Gastroesophageal sphincter (tissue), 4 donors: ENCODE measurements around the gene FBXL17. TPM values are rescaled to one million over a fixed set of nuclear protein-coding genes. Genes with fewer than 3 reads are reported as not detected.

Experiments
- ATAC-seq: fragments of 150-250 bp; one replicate; pipeline ENCODE4 v1.9.1; 2016; ENCODE audit warnings: mild to moderate bottlenecking, moderate library complexity
- H3K27ac ChIP-seq, 4 donors: fragments of 200-600 bp; sonication (generic) in 3 of 4; 1 replicate in 3 of 4; 2 replicates in 1 of 4; pipeline ENCODE4 v1.5.1; 2016 to 2019
- H3K27me3 ChIP-seq: fragments of 200-600 bp; sonication (generic); one replicate; pipeline ENCODE4 v1.5.1; 2019
- H3K36me3 ChIP-seq, 2 donors: fragments of 200-600 bp; sonication (generic); one replicate each; pipeline ENCODE4 v1.5.1; 2019; ENCODE audit warnings: control low read depth in 1 of 2
- H3K4me1 ChIP-seq, 3 donors: fragments of 200-600 bp; sonication (generic); 1 replicate in 2 of 3; 2 replicates in 1 of 3; pipeline ENCODE4 v1.5.1; 2016 to 2019; ENCODE audit warnings: control low read depth in 2 of 3
- H3K4me3 ChIP-seq, 2 donors: fragments of 200-600 bp; sonication (generic); one replicate each; pipeline ENCODE4 v1.5.1; 2019; ENCODE audit warnings: mild to moderate bottlenecking in 1 of 2, moderate library complexity in 1 of 2
- H3K9me3 ChIP-seq, 3 donors: fragments of 200-600 bp; sonication (generic); one replicate each; pipeline ENCODE4 v1.5.1; 2017 to 2019; ENCODE audit warnings: control low read depth in 2 of 3
- EP300 ChIP-seq: sonication (generic); formaldehyde crosslinking; IDR thresholded peaks from one replicate; pipeline ENCODE4 v1.6.1; 2017; ENCODE audit warnings: antibody characterized with exemption, mild to moderate bottlenecking
- POLR2A ChIP-seq, 2 donors: fragments of 450-650 bp; IDR thresholded peaks; one replicate each; pipeline ENCODE4 v1.6.1; 2017; ENCODE audit warnings: antibody characterized with exemption in 2 of 2, mild to moderate bottlenecking in 2 of 2, moderate library complexity in 1 of 2
- POLR2AphosphoS5 ChIP-seq: sonication (generic); formaldehyde crosslinking; IDR thresholded peaks from one replicate; pipeline ENCODE4 v1.6.1; 2017; ENCODE audit warnings: antibody characterized with exemption
- WGBS, 2 donors: methylation state at CpG; one replicate each; pipeline ENCODE4 v1.1.5; 2018; ENCODE audit warnings: low coverage in 1 of 2; 5-methylcytosine and 5-hydroxymethylcytosine counted together
- total RNA-seq, 4 donors: library from RNA; depleted of rRNA; stranded (reverse); fragments of >200 nt; gene quantifications; one replicate each; pipeline ENCODE4 v1.1.0, GENCODE V29; 2016
- TF ChIP-seq, protein P1 (sequence below), 4 experiments: fragments of 200-600 bp in 2 of 4; fragments of 450-650 bp in 2 of 4; sonication (generic) in 1 of 4; IDR thresholded peaks; one replicate each; pipeline ENCODE4 v1.5.1; 2017 to 2019; ENCODE audit warnings: antibody characterized with exemption in 4 of 4, mild to moderate bottlenecking in 2 of 4, moderate library complexity in 2 of 4

The FBXL17 gene
- total RNA-seq, 4 donors from 2014 or later, result 15.3 to 25.5 (median 21.7) TPM

DNA sequence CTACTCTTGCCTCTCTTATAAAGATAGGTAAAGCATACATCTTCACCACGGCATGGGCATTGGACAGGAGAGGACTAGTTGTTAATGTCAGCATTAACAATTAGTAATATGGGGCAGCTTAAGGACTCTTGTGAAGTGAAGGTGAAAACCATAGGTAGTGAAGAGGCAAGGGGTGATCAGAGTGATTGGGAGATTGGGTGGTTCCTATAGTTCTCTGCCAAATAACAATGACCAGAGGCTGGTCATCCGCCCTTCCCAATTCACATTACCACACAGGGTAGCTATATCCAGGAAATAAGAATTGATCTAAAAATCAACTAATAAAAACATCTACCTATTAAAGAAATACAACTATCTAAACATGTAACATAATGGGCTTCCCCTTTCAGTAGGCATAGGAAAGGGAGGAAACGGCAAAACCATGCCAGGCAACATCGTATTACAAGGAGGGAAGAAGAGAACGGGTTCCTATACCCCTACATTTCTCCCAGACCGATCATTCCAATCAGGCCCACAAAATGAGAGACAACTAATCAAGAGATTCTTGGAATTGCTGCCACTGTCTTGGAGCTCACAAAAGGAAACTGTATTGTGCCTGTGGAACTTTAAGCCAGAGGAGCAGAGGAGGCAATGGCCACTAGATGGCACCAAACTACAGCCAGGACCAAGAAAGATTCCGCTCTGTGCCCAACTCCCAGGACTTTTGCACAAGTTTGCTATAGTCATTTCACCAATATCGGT, 121.6 kb downstream of the FBXL17 start:
- Histone ChIP-seq H3K27me3 (no peaks in the 10 kb centered on the region), H3K4me1 (peaks cover 0 to 26% (median 3%) of the 10 kb centered on the region in 3 donors), H3K4me3 (no peak overlapping the region), H3K36me3 (no peaks in the 10 kb centered on the region), H3K27ac (no peak overlapping the region), H3K9me3 (no peaks in the 10 kb centered on the region)
- TF ChIP-seq POLR2A (IDR thresholded peaks at IDR 0.05), result no peak
- TF ChIP-seq, protein P1, sequence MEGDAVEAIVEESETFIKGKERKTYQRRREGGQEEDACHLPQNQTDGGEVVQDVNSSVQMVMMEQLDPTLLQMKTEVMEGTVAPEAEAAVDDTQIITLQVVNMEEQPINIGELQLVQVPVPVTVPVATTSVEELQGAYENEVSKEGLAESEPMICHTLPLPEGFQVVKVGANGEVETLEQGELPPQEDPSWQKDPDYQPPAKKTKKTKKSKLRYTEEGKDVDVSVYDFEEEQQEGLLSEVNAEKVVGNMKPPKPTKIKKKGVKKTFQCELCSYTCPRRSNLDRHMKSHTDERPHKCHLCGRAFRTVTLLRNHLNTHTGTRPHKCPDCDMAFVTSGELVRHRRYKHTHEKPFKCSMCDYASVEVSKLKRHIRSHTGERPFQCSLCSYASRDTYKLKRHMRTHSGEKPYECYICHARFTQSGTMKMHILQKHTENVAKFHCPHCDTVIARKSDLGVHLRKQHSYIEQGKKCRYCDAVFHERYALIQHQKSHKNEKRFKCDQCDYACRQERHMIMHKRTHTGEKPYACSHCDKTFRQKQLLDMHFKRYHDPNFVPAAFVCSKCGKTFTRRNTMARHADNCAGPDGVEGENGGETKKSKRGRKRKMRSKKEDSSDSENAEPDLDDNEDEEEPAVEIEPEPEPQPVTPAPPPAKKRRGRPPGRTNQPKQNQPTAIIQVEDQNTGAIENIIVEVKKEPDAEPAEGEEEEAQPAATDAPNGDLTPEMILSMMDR (IDR thresholded peaks at IDR 0.05), result peak; percentile 72 to 93 (median 82)
- 43 to 44% methylated on average over 8 of the region's 8 CpGs for WGBS, 2 donors
- peak; percentile 80 for ATAC-seq

DNA sequence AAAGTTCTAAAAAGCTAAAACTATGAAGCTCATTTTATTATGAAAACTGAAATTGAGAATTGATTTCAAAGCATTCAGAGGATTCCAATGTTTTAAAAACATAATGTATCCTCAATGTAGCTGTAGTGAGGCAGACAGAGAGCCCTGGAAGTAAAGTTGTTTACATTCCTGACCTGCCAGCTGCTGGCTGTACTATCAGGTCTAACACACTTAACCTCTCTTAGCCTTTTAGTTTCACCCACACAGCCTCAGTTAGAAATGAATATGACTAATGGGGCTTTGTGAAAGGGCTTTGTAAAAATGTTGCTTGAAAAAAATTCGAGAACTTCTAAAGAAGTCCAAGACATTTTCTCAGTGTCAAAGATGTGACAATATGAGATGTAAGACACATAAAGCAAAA, 122.6 kb downstream of the FBXL17 start:
- Histone ChIP-seq H3K36me3 (no peaks in the 10 kb centered on the region), H3K4me3 (no peak overlapping the region), H3K27ac (no peak overlapping the region), H3K9me3 (no peaks in the 10 kb centered on the region), H3K4me1 (peaks cover 0 to 26% (median 3%) of the 10 kb centered on the region in 3 donors), H3K27me3 (no peaks in the 10 kb centered on the region)
- ATAC-seq, result no peak
- WGBS, 2 donors, result 11 to 18% methylated on average over 1 of the region's 1 CpG
- no peak for TF ChIP-seq POLR2A (IDR thresholded peaks at IDR 0.05)

DNA sequence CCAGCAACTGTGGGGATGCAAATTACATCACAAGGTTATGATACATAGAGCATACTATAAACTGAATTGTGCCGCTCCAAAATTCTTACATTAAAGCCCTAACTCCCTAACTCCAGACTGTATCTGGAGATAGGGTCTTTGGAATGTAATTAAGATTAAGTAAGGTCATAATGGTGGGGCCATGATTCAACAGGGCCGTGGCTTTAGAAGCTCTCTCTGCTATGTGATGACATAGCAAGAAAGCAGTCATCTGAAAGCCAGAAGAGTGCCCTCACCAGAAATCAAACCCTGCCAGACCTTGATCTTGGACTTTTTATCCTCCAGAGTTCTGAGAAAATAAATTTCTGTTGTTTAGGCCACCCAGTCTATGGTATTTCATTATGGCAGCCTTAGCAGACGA, 123.9 kb downstream of the FBXL17 start:
- H3K27me3 ChIP-seq, result no peaks in the 10 kb centered on the region
- TF ChIP-seq POLR2A (IDR thresholded peaks at IDR 0.05) (no peak), EP300 (no peak), POLR2AphosphoS5 (no peak)
- TF ChIP-seq, protein P1 (IDR thresholded peaks at IDR 0.05), result no peak
- no peak overlapping the region for H3K27ac ChIP-seq
- no peaks in the 10 kb centered on the region for H3K9me3 ChIP-seq
- no peaks in the 10 kb centered on the region for H3K36me3 ChIP-seq
- H3K4me1 ChIP-seq, result peaks cover 0 to 26% (median 3%) of the 10 kb centered on the region in 3 donors
- 96 to 100% methylated on average over 3 of the region's 3 CpGs for WGBS, 2 donors
- no peak overlapping the region for H3K4me3 ChIP-seq
- ATAC-seq, result no peak

DNA sequence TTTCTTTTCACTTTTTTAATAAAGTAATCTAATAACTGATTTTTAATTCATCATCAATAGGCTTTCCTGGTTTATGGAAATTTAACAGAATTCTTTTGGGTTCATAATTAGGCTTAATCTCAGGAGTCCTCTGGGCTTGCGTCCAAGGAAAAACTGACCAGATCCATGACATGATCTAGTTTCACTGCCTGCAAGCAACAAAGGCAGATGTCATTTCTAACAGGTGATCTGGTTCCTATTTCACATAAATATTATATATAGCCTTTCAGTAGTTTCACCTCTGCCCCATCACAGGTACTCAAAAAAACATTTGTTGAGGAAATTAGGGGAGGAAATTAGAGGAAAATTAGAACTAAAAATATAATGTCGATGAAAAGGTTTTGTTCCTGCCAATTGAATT, 126.4 kb downstream of the FBXL17 start:
- H3K27ac ChIP-seq, result no peak overlapping the region
- TF ChIP-seq EP300 (no peak), POLR2A (IDR thresholded peaks at IDR 0.05) (no peak), POLR2AphosphoS5 (no peak)
- TF ChIP-seq, protein P1 (IDR thresholded peaks at IDR 0.05), result no peak
- WGBS, 2 donors, result 92 to 100% methylated on average over 1 to 2 of the region's 2 CpGs
- H3K4me3 ChIP-seq, result no peak overlapping the region
- ATAC-seq, result no peak
- no peaks in the 10 kb centered on the region for H3K9me3 ChIP-seq
- H3K27me3 ChIP-seq, result no peaks in the 10 kb centered on the region
- peaks cover 0 to 28% (median 3%) of the 10 kb centered on the region in 3 donors for H3K4me1 ChIP-seq
- no peaks in the 10 kb centered on the region for H3K36me3 ChIP-seq

DNA sequence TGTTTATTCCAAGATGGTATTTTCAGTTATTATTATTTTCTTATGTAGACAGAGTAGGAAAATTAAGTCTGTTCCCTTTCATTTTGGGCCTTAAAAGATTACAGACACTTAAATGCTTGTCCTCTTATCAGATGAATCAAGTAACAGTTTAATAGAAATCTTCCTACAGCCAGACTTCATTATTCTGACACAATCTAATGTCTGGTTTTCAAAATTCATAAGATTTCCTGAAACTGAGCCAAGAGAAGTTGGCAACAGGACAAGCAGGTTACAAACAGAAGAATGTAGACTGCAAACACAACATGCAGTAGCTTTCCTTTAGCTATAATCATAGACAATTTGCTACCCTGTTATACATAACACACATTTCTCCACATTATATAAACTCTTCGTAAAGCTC, 130.5 kb downstream of the FBXL17 start:
- Histone ChIP-seq H3K27me3 (no peaks in the 10 kb centered on the region), H3K36me3 (no peaks in the 10 kb centered on the region), H3K4me3 (no peak overlapping the region), H3K4me1 (peaks cover 0 to 36% (median 4%) of the 10 kb centered on the region in 3 donors), H3K27ac (no peak overlapping the region), H3K9me3 (no peaks in the 10 kb centered on the region)
- 80 to 82% methylated on average over 1 of the region's 1 CpG for WGBS, 2 donors
- no peak for TF ChIP-seq POLR2A (IDR thresholded peaks at IDR 0.05)
- no peak for TF ChIP-seq POLR2AphosphoS5
- TF ChIP-seq, protein P1 (IDR thresholded peaks at IDR 0.05), result no peak
- no peak for TF ChIP-seq EP300
- no peak for ATAC-seq
